ENCODE data around the gene PIGP.

PIGP gene

DNA sequence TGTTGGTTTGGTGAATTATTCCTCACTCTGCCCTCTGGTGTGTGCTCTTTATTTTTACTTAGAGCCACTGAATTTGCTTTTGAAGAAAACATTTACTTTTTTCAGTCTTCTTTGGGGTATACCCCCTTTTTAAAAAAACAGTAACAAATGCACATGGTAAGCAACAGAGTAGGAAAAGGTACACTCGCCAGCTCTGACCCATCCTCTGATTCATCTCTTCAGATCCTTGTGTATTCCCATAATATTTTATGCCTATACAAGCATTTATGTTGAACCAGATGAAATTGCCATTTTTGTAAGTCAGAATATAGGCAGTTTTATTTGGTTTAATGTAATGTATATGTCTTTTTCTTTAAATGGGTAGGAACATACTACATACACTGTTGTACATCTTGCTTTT lies 28.5 kb upstream of the PIGP start:
- TF ChIP-seq, protein P1, sequence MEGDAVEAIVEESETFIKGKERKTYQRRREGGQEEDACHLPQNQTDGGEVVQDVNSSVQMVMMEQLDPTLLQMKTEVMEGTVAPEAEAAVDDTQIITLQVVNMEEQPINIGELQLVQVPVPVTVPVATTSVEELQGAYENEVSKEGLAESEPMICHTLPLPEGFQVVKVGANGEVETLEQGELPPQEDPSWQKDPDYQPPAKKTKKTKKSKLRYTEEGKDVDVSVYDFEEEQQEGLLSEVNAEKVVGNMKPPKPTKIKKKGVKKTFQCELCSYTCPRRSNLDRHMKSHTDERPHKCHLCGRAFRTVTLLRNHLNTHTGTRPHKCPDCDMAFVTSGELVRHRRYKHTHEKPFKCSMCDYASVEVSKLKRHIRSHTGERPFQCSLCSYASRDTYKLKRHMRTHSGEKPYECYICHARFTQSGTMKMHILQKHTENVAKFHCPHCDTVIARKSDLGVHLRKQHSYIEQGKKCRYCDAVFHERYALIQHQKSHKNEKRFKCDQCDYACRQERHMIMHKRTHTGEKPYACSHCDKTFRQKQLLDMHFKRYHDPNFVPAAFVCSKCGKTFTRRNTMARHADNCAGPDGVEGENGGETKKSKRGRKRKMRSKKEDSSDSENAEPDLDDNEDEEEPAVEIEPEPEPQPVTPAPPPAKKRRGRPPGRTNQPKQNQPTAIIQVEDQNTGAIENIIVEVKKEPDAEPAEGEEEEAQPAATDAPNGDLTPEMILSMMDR (conservative IDR thresholded peaks at IDR 0.05; ENCODE audit: low read depth): no peak
- ChIA-PET POLR2A (ENCODE audit: low non-redundant PET) (no interaction called here), CTCF (interaction anchor here (0.6 kb wide), 2 partner anchors 328 to 695 kb away, joined by 3 to 4 read pairs; no protein-coding TSS in a partner anchor)
- no peak overlapping the region for H3K27ac ChIP-seq
- DNase-seq (ENCODE audit: low spot score): no peak

DNA sequence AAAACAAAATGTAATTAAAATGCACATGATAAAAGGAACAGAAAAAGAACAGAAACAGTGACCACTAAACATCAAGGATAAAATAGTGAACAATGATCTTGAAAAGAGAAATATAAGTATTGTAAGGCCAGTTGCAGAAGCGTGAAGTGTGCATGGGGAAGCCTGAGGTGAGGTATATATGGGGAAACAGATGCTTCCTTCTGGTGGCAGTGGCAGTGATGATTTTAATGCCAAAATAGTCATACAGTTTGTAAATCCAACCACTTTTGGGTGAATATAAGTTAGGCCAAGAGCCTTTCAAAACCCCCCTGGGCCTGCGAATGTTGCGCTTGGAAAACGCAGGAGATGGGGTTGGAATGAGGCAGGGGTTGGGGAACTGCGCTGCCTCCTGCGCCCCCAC lies 27.4 kb upstream of the PIGP start:
- H3K27ac ChIP-seq: no peak overlapping the region
- DNase-seq (ENCODE audit: low spot score): no peak
- CTCF ChIA-PET: no interaction called here
- POLR2A ChIA-PET (ENCODE audit: low non-redundant PET): no interaction called here
- TF ChIP-seq, protein P1 (conservative IDR thresholded peaks at IDR 0.05; ENCODE audit: low read depth): no peak

DNA sequence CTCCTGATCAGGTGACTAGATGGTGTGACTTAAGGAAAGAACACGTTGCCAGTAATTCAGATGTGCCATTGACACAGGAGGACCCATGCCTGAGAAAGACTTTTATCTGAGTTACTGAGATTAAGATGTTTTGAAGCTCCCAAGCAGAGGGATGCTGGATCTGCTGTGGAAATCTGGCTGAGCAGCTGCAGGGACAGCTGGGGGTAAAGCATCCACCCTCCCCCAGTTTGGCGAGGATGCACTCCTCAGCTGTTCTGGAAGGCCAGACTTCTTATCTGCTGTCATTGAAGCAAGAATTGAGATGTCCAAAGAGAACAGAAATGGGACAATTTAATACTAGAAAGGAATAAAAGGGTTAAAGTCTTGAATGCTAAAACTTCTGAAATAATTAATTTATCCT lies 25.9 kb upstream of the PIGP start:
- CTCF ChIA-PET: no interaction called here
- TF ChIP-seq, protein P1 (conservative IDR thresholded peaks at IDR 0.05; ENCODE audit: low read depth): no peak
- POLR2A ChIA-PET (ENCODE audit: low non-redundant PET): no interaction called here
- H3K27ac ChIP-seq: no peak overlapping the region
- DNase-seq (ENCODE audit: low spot score): no peak

DNA sequence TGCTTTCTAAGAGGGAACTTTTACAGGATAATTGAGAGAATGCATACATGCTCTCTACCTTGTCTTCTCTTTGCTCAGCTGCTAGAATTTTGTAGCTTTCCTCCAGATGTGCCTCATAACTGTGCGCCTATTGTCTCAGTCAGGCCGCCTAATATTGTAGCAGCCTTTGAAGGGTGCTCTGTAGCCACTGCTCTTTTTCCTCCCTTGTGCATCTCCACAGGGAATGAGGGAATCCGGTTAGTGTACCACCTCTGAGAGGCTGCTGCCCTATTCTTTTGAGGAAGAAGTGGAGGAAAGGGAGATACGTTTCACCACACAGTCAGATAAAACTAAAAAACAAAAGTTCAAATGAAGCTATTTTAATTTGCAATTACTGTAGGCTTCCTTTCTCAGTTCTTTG lies 22.9 kb upstream of the PIGP start:
- no peak for DNase-seq (ENCODE audit: low spot score)
- H3K27ac ChIP-seq: no peak overlapping the region
- TF ChIP-seq, protein P1 (conservative IDR thresholded peaks at IDR 0.05; ENCODE audit: low read depth): no peak
- CTCF ChIA-PET: interaction anchor here (1.1 kb wide), 1 partner anchor 9 kb away, joined by 3 read pairs; no protein-coding TSS in a partner anchor
- POLR2A ChIA-PET (ENCODE audit: low non-redundant PET): no interaction called here

DNA sequence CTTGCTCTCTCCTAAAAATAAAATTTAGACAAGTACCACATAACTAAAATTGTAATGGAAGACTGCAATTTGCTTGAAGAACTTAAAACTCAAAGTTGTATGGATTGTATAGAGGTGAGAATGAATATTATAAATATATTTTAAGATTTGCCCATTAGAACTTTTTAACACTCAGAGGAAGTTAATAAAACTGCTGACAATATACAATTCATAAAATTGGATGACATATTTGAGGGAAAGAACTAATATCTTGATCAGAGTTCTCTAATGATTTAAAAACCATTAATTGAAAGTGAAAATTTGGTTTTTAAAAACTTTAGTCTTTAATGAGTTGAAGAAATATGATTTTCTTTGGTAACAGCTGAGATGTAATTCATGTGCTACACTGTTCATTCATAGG lies 21.1 kb upstream of the PIGP start:
- TF ChIP-seq, protein P1 (conservative IDR thresholded peaks at IDR 0.05; ENCODE audit: low read depth): no peak
- ChIA-PET CTCF (no interaction called here), POLR2A (ENCODE audit: low non-redundant PET) (no interaction called here)
- no peak overlapping the region for H3K27ac ChIP-seq
- no peak for DNase-seq (ENCODE audit: low spot score)

DNA sequence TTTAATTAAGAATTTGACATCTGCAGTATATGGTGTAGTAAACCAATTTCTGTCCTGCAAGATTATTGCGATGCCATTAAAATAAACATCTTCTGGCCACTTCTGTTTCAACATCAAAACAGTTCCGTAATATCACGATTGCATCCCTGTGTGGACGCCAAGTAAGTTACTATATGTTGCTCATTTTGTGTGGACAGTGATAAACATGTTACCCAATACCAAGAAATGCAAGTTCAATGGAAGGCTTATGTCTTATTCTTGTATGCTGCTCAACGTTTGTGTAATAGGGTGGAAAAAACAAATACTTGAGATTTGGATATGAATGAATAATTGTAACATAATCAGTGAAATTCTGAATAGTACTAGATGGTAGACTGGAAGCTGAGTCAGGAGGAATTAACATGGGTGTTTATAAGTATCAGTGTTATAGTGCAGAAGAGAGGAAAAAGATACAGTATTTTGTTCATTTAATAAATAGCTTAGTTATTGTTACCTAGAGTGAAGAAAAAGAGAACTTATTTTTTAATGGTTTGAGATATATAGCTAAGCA lies 15.4 kb upstream of the PIGP start:
- ChIA-PET POLR2A (ENCODE audit: low non-redundant PET) (no interaction called here), CTCF (no interaction called here)
- TF ChIP-seq, protein P1 (conservative IDR thresholded peaks at IDR 0.05; ENCODE audit: low read depth): no peak
- DNase-seq (ENCODE audit: low spot score): no peak
- no peak overlapping the region for H3K27ac ChIP-seq
